HL-60 (cell line): ENCODE measurements around the gene INA.

Source experiments
- DNase-seq, 2 experiments: peaks; one replicate each; pipeline ENCODE4 v3.0.0-alpha.2; 2010 to 2020; ENCODE audit warnings: low read depth in 1 of 2, low spot score in 1 of 2
- H3K27ac ChIP-seq: fragments of 250-450 bp; sonication (Bioruptor Pico); replicated peaks from 2 replicates; pipeline ENCODE4 v1.5.1; 2020; ENCODE audit warnings: mild to moderate bottlenecking, moderate library complexity
- H3K27me3 ChIP-seq: fragments of 250-450 bp; sonication (Bioruptor Pico); 2 replicates; pipeline ENCODE4 v1.5.1; 2021; ENCODE audit warnings: mild to moderate bottlenecking, moderate library complexity; ENCODE audit not compliant: insufficient read depth, poor library complexity, severe bottlenecking
- H3K4me3 ChIP-seq: replicated peaks from 2 replicates; pipeline ENCODE4 v1.5.1; 2011; ENCODE audit warnings: mild to moderate bottlenecking, control low read depth, low read length; ENCODE audit not compliant: insufficient read depth
- CTCF ChIP-seq: IDR thresholded peaks from one replicate; pipeline ENCODE4 v1.5.1; 2011; ENCODE audit warnings: low read length, control low read depth, inconsistent platforms; ENCODE audit not compliant: insufficient read depth
- GABPA ChIP-seq: IDR thresholded peaks from 2 replicates; pipeline ENCODE4 v1.6.1; 2012; ENCODE audit warnings: low read depth
- POLR2AphosphoS5 ChIP-seq: IDR thresholded peaks from 2 replicates; pipeline ENCODE4 v1.6.1; 2012; ENCODE audit warnings: low read depth
- REST ChIP-seq: IDR thresholded peaks from 2 replicates; pipeline ENCODE4 v1.6.1; 2012; ENCODE audit warnings: low read depth; ENCODE audit not compliant: insufficient replicate concordance
- SPI1 ChIP-seq: IDR thresholded peaks from 2 replicates; pipeline ENCODE4 v1.6.1; 2012; ENCODE audit warnings: low read depth, mild to moderate bottlenecking, borderline replicate concordance

Gene INA

DNA sequence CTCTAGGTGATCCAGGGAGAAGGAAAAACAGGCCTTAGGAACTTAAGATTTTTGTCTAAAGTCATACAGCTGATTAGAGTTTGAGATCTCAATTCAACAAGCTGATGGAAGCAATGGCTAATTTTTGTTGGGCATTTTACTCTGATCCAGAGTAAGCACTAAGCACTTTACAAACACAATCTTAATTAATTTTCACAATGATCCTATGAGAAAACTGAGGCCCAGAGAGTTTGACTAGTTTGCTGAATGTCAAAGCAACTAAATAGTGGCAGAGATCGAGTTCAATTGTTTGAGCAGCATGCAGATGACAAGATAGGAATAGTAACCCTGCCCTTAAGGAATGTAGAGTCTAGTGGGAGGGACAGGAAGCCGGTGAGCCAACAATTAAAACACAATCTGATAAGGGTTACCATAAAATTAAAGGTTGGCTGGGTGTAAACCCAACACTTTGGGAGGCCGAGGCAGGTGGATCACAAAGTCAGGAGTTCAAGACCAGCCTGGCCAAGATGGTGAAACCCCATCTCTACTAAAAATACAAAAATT lies 44.7 kb upstream of the INA start:
- DNase-seq = no peak
- H3K4me3 ChIP-seq = no peak overlapping the region
- TF ChIP-seq REST (no peak), GABPA (no peak), POLR2AphosphoS5 (no peak), CTCF (no peak), SPI1 (no peak)
- H3K27me3 ChIP-seq = no peaks in the 10 kb centered on the region
- H3K27ac ChIP-seq = no peak overlapping the region

- H3K4me3 ChIP-seq = no peak overlapping the region
- H3K27ac ChIP-seq = no peak overlapping the region
- peak; percentile 81 for TF ChIP-seq SPI1
- no peak for TF ChIP-seq CTCF
- no peaks in the 10 kb centered on the region for H3K27me3 ChIP-seq
- DNase-seq = peak in 1 of 2 experiments; percentile 40
Measured at GRCh38 chr10:103232772-103233488, 44.0 kb upstream of the INA start.

DNA sequence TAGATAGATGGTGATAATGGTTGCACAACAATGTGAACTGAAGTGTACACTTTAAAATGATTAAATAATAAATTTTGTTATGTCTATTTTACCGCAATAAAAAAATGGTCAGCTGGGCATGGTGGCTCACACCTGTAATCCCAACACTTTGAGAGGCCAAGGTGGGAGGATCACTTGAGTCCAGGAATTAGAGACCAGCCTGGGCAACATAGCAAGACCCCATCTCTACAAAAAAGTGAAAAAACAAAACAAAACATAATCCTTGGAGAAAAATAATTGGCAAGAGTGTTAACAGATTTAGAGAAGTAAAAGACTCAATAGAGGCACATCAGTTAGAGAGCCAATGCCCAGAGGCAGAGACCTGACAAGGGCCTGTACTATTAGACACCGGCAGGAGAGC lies 41.2 kb upstream of the INA start:
- Histone ChIP-seq H3K27me3 (no peaks in the 10 kb centered on the region), H3K27ac (no peak overlapping the region), H3K4me3 (no peak overlapping the region)
- TF ChIP-seq POLR2AphosphoS5 = no peak
- TF ChIP-seq SPI1 = no peak
- TF ChIP-seq CTCF = no peak
- no peak for TF ChIP-seq GABPA
- no peak for TF ChIP-seq REST
- no peak for DNase-seq
